ENCODE results near the gene PTCH2.

Gene PTCH2

DNA sequence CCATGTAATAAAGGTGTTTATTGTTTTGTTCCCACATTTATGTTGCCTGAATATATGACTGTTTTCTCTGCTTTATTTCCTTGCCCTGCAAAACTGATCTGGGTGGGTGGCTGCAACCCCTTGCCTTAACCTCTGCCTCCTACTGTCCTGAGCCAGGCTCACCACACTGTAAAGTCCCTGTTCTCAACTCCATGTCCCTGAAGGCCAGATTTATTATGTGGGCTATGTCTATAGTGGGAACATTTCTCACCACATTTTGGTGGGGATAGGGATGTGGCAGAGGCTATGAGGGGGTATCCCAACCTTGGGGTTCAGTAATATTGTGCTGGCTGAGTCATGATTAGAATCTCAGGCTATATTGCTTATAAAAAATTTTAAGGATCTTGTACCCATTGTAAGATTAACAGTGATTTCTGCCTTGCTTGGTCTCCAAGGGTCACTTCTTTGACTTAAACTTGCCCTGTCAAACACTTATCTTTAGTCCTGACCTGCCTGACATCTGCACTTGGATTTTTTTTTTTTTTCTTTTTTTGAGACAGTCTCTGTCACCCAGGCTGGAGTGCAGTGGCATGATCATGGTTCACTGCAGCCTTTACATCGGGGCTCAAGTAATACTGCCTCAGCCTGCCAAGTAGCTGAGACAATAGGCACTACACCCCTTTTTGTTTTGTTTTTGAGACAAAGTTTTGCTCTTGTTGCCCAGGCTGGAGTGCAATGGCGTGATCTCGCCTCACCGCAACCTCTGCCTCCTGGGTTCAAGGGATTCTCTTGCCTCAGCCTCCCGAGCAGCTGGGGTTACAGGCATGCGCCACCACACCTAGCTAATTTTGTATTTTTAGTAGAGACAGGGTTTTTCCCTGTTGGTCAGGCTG lies 64.1 kb downstream of the PTCH2 start:
- DNase-seq (ENCODE audit: low spot score), result no peak

DNA sequence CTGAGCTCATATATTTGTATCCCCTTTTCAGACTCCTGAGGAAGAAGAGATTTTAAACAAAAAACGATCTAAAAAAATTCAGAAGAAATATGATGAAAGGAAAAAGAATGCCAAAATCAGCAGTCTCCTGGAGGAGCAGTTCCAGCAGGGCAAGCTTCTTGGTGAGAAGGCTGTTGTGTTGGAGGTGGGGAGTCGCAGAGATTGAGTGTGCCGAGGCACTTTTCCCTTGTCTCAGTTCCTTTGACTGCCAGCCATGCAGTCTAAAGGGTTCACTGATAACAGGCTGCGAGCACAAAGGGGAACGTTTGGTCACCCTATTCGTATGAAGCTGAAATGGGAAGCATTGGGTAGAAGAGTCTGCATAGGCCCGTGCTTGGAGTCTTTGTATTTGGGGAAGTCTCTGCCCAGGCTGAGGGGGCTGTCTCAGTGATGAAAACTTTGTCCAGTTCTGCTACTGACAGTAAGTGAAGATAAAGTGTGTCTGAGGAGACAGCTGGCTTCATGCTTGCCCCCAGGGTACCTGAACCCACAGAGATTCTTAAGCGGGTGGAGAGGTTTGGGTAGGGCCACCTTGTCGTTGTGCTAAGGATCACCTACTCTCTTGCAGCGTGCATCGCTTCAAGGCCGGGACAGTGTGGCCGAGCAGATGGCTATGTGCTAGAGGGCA lies 65.0 kb downstream of the PTCH2 start:
- no peak for DNase-seq (ENCODE audit: low spot score)

DNA sequence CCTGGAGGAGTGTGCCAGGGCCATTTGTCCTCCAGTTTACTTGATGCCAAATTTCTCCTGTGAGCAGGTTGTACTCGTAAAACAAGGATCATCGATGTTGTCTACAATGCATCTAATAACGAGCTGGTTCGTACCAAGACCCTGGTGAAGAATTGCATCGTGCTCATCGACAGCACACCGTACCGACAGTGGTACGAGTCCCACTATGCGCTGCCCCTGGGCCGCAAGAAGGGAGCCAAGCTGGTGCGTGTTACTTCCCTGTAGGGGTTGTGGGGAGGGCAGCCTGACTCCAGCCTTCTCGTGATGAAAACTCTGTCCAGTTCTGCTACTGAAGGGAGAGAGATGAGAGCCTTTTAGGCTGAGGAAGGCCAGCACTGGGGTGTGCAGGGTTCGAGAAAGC lies 65.5 kb downstream of the PTCH2 start:
- DNase-seq (ENCODE audit: low spot score), result no peak

DNA sequence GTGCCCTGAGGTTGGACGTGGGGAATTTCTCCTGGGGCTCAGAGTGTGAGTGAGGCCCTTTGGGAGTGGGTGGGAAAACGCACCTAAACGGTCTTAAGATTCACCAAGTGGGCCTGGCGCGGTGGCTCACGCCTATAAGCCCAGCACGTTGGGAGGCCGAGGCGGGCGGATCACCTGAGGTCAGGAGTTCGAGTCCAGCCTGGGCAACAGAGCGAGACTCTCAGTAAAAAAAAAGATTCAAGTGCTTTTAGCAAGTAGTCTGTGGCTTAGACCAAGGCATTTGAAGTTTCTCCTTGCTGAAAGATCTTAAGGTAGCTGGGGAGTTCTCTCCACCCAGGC lies 66.4 kb downstream of the PTCH2 start:
- no peak for DNase-seq (ENCODE audit: low spot score)

DNA sequence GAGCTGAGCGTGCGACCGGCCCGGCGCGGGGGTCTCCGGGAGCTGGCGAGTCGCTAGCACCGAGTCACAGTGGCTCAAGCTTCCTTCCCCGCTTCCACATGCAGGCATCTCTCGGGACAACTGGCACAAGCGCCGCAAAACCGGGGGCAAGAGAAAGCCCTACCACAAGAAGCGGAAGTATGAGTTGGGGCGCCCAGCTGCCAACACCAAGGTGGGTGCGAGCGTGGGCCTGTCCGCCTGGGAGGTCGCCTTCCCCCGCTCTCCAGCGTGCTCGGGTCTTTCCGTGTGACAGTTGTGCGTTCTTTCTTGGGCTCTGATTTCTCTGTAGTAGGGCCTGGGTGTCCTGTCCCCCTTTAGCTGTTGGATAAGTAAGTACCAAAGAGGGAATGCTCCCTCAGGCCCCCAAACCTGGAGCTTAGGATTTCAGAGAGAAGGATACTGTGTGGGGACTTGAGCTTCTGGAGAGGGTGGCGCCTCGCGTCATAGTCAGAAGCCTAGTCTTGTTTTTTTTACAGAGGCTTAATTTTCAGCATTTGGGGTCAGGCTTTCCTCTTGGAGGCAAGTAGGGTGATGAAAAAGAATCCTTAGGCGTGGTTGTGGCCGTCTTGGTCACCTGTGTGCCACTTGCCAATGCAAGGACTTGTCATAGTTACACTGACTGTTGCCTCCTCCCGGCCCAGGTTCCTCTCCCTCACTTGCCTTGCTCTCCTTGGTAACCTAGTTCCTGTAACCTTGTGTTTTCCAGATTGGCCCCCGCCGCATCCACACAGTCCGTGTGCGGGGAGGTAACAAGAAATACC lies 66.9 kb downstream of the PTCH2 start:
- no peak for DNase-seq (ENCODE audit: low spot score)

DNA sequence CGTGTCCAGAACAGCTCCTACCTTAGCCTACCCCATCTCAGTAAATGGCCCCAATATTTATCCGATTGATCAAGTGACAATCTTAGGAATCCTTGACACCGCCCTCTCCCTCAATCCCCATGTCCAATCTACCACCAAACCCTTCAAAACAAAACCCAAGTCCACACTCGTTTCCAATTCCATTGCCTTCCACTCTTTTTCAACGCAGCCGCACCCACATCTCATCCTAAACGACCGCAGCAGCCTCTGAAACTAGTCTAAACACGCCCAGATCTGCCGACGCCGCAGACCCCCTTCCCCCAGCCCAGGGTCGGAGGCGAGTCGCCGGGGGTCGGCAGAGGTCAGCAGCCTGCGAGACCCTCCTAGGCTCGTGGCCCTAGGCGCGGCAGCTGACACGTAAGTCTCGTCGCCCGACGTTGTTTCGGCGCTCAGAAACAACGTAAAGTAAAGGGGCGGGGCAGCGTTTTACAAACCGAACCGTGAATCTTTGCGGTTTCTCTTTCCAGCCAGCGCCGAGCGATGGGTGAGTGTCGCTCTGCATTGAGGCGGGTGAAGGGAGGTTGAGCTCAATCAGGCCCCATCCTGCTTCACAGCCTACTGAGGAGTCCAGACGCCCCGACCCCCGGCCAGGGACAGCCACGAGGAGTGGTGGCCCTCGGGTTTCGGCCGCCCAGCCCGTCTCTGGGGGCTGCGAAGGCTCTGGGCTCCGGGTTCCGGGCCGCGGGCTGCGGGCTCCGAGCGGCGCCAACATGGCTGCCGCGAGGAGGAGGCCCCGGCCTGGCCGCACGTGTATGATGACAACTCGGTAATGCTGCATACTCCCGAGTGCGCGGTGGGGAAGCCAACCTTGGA lies 67.7 kb downstream of the PTCH2 start, which contains the start of gene RPS8:
Gene RPS8 (plus strand): TSS at position 463 of the 852 bp plus-strand sequence. CDS start 57 bp downstream, at position 520.
- DNase-seq (ENCODE audit: low spot score), result peak; percentile 94
